SK-MEL-5 (cell line): ENCODE data around the gene XRCC4. TPM values are rescaled to one million over a fixed set of nuclear protein-coding genes. Genes with fewer than 3 reads are reported as not detected.

Source experiments
- DNase-seq: peaks from one replicate; pipeline ENCODE4 v3.0.0-alpha.2; 2016; ENCODE audit warnings: low read depth, low spot score
- in situ Hi-C: cut with HindIII; loops from 2 replicates; pipeline ENCODE4 v1.10.0; 2016; ENCODE audit warnings: low sequenced_read_pairs, high pct_unique_total_duplicates, low pct_unique_long_range_greater_than_20kb
- total RNA-seq: library from RNA; depleted of rRNA; stranded (reverse); fragments of >200 nt; shearing (Covaris generic); gene quantifications from 2 replicates; pipeline ENCODE4 v1.2.3, GENCODE V29; 2014

XRCC4 gene
- total RNA-seq, 1 experiment from 2014 or later: 21.1 TPM

DNA sequence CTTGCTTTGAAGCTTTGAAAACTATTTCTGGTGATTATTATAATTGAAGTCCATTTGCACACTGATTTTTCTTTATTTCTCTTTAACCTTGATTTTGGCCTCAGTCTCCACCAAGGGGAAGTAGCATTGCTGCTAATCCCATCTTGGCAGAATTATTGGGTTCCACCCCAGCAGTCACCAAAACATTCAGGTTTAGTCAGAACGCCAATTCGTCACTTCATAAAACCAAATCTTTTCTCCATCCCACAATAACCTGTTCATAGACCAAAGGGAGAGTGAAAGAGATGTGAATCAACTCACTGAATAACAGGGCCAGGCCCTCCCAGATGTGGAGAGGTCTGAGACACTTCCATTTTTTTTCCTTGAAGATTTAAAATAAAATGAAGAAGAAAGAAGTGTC, 299.1 kb downstream of the XRCC4 start:
- in situ Hi-C loops: no loop called here
- no peak for DNase-seq

DNA sequence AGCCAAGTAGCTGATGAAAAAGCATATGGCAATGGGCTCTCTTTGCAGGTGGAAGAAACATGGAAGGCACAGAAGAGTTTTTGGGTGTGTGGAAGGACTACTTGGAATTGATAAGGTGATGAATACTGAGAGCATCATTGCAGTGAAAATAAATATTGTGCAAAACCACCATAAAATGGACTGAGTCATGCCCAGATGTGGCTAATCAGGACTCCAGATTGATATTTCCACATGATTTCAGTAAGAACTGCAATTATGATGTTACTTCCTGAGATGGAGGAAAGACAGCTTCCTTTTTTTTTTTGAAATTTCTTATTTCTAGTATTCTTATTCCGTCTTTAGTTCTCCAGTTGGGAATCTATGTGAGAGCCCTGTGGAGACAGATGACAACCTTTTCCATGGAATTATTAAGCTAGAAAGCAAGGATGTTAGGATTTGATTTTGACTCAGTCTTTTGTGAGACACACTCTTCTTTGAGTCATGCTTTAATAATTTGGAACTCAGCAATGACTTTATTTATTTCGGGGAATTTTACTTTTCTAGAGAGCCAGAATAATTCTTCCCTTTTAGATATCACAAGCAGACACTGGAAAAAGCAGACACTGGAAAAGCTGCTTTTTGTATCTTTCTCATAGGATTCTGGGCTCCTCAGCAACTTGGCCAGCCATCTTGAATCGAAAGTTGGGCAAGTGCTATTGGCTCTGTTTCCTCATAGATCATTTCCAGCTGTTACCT, 300.0 kb downstream of the XRCC4 start:
- DNase-seq: no peak
- in situ Hi-C loops: no loop called here

DNA sequence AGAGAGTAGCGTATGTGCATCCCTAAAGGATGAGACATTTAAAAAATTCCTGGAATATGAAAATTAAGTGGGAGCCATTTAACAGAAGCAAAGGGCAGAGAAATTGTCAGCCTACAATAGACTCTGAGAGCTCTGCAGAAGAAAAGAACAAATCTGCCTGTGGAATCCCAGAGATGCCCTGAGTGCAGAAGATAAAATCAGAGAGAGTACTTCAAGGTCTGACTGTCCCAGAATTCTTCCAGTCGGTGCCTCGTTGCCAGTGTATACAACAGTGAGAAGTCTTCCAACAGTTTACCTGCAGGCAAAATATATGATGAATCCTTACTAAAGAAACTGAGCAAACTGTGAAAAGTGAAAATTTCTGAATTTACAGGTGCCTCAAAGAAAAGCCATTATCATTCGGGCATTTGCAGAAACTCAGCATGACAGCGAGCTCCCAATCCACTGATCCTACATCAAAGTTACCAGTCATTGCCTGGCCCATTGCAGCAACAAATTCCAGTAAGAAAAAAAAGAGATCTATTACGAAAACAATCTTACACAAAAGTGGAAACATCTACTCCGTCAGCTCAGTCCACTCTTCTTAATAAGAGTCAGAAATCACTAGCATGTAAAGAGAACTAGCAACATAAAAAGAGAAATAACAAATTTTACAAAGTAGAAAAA, 301.4 kb downstream of the XRCC4 start:
- in situ Hi-C loops: no loop called here
- no peak for DNase-seq

DNA sequence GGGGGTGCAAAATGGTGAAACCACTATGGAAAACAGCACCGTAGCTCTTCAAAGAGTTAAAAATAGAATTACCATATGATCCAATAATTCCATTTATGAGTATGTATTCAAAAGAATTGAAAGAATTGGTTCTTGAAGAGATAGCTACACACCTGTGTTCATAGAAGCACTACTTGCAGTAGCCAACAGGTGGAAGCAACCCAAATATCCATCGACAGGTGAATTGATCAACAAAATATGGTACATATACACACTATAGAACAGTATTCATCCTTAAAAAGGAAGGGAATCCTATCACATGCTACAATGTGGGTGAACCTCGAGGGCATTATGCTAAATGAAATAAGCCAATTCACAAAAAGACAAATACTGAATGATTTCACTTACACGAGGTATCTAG, 308.5 kb downstream of the XRCC4 start:
- DNase-seq: peak; percentile 11
- in situ Hi-C loops: no loop called here

DNA sequence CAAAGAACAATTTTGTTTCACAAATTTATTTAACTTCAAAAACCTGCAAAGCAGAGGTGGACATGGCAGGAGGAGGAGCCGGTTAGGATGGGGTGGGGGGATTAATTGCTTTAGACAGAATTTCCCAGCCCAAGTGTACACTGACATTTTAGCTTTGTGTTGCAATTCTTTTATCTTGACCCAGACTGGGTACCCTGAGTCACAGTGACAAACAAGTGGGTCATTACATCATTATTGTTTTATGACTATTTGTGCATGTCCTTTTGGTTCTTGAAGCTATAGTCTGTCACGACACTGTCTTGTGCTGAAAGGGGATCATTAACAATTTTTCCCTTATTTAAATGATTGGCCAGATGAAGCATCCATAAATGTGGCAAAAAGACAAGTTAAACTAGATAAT, 309.7 kb downstream of the XRCC4 start:
- DNase-seq: no peak
- in situ Hi-C loops: no loop called here

DNA sequence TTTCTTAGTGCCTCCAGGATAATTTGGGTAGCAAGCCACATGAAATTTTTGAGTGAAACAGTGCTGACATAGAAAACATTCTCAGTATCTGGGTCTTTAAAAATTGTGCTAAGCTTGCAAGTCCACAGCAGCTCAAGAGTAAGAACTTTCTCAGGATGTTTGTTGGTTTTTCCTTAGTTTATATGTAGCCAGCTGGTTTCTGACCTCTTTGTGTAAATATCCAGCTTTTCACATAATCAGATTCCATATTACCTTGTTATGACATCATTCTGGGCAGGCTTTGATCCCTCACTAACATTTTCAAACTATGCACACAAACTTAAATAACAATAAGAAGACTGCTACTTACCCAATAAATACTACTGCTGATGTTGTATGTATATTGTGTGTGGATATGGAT, 311.3 kb downstream of the XRCC4 start:
- in situ Hi-C loops: no loop called here
- DNase-seq: no peak

DNA sequence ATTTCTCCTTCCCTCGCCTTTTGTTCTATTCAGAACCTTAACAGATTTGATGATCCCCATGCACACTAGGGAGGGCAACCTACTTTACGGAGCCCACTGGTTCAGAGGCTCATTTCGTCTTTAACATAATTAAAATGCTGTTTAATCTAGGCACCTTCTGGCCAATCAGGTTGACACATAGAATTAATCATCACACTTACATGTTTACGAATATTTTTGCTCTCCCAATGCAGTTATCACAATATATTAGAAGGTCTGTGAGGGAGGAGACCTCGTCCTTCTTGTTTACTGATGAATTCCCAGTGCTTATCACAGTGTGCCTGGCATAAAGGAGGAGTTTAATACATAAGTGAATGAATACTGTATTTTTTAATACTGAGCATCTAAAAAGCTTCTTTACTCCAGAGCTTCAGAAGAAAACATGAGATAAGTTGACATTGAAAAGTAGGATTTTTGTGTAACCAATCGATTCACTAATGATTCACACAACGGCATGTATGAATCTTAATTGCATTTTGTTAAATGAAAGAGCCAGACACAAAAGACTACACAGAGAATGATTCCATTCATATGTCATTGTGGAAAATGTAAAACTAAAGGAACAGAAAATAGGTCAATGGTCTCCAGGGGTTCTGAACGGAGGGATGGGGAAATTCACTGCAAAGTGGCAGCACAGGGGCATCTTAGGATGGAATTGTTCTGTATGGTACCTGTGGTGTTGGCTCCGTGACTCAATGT, 315.6 kb downstream of the XRCC4 start:
- no peak for DNase-seq
- in situ Hi-C loops: no loop called here

DNA sequence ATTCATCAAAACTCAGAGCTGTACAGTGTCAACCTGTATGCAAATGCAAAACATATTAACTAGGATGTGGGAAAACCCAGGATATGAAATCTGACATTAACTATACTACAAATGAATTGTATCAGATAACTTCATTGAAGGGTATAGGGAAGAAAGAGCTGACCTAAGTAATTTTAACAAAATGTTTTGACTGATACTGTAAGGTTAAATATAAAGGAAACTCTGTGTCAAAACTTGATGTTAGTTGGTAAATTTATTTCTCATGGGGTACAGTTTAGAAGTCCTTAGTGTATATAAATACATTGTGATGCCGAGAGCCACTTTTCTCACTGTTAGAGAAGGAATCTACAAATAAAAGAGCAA, 316.1 kb downstream of the XRCC4 start:
- DNase-seq: no peak
- in situ Hi-C loops: no loop called here

DNA sequence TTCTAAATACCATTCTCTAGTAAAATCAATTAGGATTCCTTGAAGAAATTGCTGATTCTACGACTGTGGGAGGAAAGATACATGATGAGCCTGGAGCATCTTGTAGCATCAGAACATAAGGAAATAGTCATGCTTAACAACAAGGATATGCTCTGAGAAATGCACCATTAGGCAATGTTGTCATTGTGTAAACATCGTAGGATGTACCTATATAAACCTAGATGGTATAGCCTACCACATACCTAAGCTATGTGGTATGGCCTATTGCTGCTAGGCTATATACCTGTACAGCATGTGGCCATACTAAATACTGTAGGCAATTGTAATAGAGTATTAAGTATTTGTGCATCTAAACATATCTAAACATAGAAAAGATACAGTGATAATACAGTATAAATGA, 316.8 kb downstream of the XRCC4 start:
- no peak for DNase-seq
- in situ Hi-C loops: no loop called here

DNA sequence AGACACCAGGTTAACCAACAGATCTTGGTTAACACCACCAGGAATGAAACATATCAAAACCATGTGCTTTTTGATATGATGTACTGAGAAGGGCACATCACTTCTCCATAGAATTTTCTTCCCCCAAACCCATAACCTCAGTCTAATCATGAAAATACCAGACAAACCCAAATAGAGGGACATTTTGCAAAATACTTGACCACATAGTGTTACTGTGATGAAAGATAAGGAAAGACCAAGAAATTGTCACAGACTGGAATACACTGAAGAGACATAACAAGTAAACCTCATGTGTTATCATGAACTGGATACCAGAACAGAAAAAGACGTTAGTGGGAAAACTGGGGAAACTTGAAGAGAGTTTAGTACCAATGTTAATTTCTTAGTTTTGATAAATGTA, 319.3 kb downstream of the XRCC4 start:
- in situ Hi-C loops: no loop called here
- no peak for DNase-seq

DNA sequence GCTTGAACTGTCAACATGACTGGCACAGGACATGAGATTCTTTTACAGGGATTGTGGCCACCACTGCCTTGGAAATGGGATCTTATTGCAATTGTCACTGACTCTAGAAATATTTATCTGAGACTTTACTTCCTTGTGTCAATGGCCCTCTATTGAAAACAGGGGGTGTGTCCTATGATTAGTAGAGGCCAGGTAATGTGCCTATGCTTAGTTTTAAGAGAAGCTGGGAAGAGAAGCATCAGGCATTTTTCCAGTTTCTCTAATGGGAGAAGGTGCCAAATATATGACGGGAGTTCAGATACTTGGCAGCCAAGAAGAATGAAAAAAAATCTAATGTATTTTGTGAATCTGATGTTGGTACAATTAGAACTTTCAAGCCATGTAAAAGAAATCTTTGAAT, 320.3 kb downstream of the XRCC4 start:
- in situ Hi-C loops: no loop called here
- no peak for DNase-seq

DNA sequence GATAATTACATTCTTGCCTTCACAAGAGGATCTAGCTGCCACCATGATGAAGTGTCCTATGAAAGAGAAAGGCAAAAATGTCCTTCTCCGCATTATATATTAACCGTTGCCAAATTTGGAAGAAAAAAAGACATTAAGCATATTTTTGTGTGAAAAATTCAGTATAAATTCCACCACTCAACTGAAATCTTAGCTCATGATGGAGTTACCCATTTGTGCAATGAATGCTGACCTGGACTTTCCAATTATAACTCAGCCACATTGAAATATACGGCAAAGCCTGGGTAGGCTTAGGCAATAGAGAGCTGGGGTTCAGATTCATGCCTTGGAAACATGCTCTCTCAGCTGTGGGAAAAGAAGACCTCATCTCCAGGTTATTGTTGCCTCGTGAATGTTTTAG, 322.9 kb downstream of the XRCC4 start:
- in situ Hi-C loops: no loop called here
- DNase-seq: no peak

DNA sequence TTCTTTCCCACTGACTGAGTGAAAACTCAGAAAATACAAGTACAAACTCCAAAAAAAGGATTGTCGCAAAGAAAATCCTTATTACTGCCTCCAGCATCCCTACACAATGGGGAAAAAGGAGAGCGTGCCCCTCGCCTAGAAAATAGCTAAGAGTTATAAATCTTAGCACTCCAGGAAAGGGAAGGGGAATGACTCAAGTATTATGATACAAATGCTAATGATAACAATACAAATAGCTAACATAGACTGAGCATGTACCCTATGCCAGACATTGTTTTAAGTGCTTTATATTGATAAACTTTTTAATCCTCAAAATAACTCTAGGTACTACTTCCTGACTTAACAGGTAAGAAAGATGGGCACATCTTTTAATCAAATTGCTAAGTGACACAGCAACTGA, 323.4 kb downstream of the XRCC4 start:
- DNase-seq: no peak
- in situ Hi-C loops: no loop called here

DNA sequence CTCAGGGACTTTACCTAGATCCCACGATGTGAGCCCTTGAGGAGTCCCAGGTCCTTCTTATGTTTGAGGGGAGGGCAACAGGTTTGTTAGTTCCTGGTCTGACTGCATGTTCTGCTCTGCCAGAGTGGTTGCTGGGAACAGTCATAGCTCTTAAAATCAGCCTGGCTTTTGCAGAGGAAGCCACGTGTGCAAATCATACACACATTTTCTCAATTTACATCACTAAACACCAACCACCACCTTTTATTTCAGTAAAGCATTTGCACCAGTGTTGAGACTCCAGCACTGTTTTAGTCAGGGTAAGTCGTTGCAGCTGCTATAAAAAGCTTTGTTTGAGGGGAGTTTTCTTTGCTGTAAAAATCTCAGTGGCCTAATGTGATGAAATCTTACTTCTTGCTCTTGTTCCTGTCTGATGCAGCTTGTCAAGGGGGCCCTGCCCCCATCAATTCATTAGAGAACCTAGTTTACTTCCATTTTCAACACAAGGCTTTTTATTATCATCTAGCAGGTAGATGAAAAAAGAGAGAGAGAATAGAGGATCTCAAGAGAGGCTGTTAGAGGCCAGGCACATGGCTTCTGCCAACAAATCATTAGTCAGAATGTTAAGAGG, 323.9 kb downstream of the XRCC4 start:
- no peak for DNase-seq
- in situ Hi-C loops: no loop called here

DNA sequence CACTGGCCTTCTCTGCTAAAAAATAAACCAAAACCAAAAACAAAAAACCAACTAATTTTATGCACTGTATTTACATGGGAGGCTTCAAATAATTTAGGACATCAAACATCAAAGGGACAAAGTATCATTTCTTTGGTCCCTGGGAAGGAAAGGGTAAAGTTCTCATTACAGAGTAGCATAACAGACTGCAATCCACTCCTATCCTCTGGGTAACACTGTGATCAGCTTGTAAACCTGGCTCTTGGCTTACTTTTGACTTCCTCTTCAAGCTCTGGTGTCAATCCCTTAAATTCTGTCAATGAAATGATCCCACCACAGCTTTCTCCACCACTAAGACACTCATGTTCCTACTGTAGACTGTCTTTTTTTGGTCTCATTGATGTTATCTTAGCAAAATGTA, 324.4 kb downstream of the XRCC4 start:
- in situ Hi-C loops: no loop called here
- DNase-seq: no peak
